ENCODE results near the gene PPIL3.

DNA sequence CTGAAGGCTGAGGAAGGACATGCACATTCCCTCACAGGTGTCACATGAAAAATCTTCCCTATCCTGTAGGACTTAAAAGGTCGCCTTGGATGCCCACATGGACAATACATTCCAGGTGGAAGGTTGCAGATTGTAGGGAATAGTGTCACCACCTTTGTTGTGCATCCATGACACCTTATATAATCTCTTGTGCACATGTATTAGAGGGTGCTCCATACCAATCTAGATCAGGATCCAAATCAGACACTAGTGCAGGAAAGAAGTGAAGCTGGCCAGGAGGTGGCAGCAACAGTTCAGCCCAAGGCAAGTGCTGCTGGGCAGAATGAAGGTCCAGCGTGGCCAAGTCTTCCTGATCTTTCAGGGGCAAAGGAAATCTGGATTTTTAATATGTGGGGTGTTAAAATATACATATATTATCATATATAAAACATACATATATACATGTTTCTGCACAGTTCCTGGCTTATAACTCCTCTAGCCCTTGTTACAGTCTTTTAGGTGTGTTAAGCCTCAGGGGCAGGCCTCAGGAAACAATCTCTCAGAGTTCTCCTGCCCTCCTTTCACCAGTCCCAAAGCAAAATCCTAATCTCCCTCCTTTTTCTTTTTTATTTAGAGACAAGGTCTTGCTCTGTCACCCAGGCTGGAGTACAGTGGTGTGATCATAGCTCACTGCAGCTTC lies 16.9 kb upstream of the PPIL3 start:
- TF ChIP-seq, protein P1, sequence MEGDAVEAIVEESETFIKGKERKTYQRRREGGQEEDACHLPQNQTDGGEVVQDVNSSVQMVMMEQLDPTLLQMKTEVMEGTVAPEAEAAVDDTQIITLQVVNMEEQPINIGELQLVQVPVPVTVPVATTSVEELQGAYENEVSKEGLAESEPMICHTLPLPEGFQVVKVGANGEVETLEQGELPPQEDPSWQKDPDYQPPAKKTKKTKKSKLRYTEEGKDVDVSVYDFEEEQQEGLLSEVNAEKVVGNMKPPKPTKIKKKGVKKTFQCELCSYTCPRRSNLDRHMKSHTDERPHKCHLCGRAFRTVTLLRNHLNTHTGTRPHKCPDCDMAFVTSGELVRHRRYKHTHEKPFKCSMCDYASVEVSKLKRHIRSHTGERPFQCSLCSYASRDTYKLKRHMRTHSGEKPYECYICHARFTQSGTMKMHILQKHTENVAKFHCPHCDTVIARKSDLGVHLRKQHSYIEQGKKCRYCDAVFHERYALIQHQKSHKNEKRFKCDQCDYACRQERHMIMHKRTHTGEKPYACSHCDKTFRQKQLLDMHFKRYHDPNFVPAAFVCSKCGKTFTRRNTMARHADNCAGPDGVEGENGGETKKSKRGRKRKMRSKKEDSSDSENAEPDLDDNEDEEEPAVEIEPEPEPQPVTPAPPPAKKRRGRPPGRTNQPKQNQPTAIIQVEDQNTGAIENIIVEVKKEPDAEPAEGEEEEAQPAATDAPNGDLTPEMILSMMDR (IDR thresholded peaks at IDR 0.05; ENCODE audit: insufficient read depth, low read length, poor library complexity, severe bottlenecking), result peak; percentile 71
- no peak for TF ChIP-seq EZH2phosphoT487 (conservative IDR thresholded peaks at IDR 0.05; ENCODE audit: low read length)
